ENCODE measurements around the gene ZNF462. TPM values are rescaled to one million over a fixed set of nuclear protein-coding genes. Genes with fewer than 3 reads are reported as not detected.
A peak's percentile ranks its signal among the peaks of the same experiment; 100 is the strongest.

ZNF462 gene
- total and polyA plus RNA-seq, 2 of the 4 experiments (the other 2 are of a cell fraction): 6.1 to 18.8 TPM

- no peak for TF ChIP-seq USF2 (IDR thresholded peaks at IDR 0.05; ENCODE audit: low read depth, low read length)
These were observed 15.3 kb downstream of the ZNF462 start (continued) for GRCh38 chr9:106878081-106878837.

DNA sequence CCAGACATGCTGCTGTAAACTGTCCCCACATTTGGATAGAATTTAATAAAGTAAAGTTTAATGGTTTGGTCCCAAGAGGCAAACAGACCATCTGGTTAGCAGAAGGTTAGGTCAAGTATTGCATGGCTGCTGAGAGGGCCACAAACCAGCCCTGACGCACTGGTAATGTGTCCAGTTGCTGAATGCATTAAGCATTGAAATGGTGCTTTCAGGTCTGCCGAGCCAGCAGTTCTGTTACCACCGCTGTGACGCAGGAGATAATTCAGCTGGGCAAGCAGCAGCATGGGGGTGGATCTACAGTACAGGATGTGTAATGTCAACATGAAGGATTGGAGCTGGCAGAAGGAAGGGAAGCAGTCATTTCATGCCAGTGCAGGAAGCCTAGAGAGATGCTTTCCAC is 16.0 kb downstream of the ZNF462 start:
- POLR2A ChIA-PET (ENCODE audit: unreplicated experiment): interaction anchor here (0.6 to 0.7 kb wide), 2 partner anchors 14 to 29 kb away, joined by 6 to 24 read pairs; no protein-coding TSS in a partner anchor
- Histone ChIP-seq H4K20me1 (ENCODE audit: insufficient read depth, low read length) (peaks cover 5% of the 10 kb centered on the region), H2AK9ac (replicated peaks; ENCODE audit: low read depth, low read length, poor library complexity) (no peak overlapping the region), H3K4me2 (ENCODE audit: low read depth, low read length) (no peak overlapping the region), H3K23ac (ENCODE audit: low read depth, low read length) (no peak overlapping the region), H3K18ac (ENCODE audit: low read depth, low read length) (no peak overlapping the region), H2AFZ (replicated peaks; ENCODE audit: low read length, poor library complexity) (peak overlapping the region; percentile 36), H3K9me3 (ENCODE audit: control insufficient read depth, insufficient read depth, low read length) (no peaks in the 10 kb centered on the region), H4K5ac (ENCODE audit: low read depth, low read length) (no peak overlapping the region), H4K91ac (ENCODE audit: insufficient read depth, low read depth, low read length) (no peak overlapping the region), H3K9me1 (ENCODE audit: insufficient read depth, low read length) (peaks cover 12% of the 10 kb centered on the region), H3K27me3 (ENCODE audit: control insufficient read depth, insufficient read depth, low read length) (no peaks in the 10 kb centered on the region), H3K79me1 (ENCODE audit: low read depth in 1 of 2, low read length in 2 of 2) (peaks cover 37 to 64% of the 10 kb centered on the region in 2 experiments), H2BK120ac (ENCODE audit: low read depth, low read length) (no peak overlapping the region), H4K8ac (ENCODE audit: low read depth in 2 of 2, low read length in 2 of 2) (peak overlapping the region in 1 of 2 experiments; percentile 1; a peak in 1 of 4 replicates), H3K4ac (ENCODE audit: low read depth, low read length) (peak overlapping the region; percentile 21; the same call in 1 of the 2 replicates), H3K14ac (replicated peaks; ENCODE audit: low read depth, low read length) (0 out of 2 replicates have a peak overlapping the region, but pooled peaks have one; percentile 5), H3K4me3 (ENCODE audit: insufficient read depth, low read depth, low read length) (no peak overlapping the region), H2BK20ac (ENCODE audit: low read depth, low read length) (no peak overlapping the region), H2BK5ac (ENCODE audit: low read depth, low read length, poor library complexity, severe bottlenecking) (peak overlapping the region; percentile 10), H2BK15ac (ENCODE audit: low read depth, low read length) (no peak overlapping the region), H3K27ac (ENCODE audit: insufficient read depth, low read length) (peak overlapping the region; percentile 13; the same call in 1 of the 2 replicates), H3K56ac (ENCODE audit: extremely low read depth, insufficient read depth, low read length) (no peak overlapping the region), H2AK5ac (ENCODE audit: low read depth, low read length) (no peak overlapping the region), H3K36me3 (ENCODE audit: control insufficient read depth, insufficient read depth, low read length) (no peaks in the 10 kb centered on the region), H3K9ac (ENCODE audit: low read depth, low read length) (no peak overlapping the region), H3K4me1 (ENCODE audit: control insufficient read depth, insufficient read depth, low read length) (peaks cover 26% of the 10 kb centered on the region)
- dilution Hi-C loops (cut with HindIII; ENCODE audit: low sequenced_read_pairs, unreplicated experiment): no loop called here
- no TSS peak for BruUV-seq (replicated peaks)
- ATAC-seq (ENCODE audit: low read depth): peak; percentile 86
- in situ Hi-C loops (cut with MboI; ENCODE audit: low sequenced_read_pairs): loop anchor here (25.0 kb wide), 2 partner anchors 408 to 858 kb away; partner anchors contain the start of gene RAD23B
- DNase-seq: peak; percentile 99
- CTCF ChIA-PET: interaction anchor here (0.6 kb wide), 1 partner anchor 1916 kb away, joined by 3 read pairs; no protein-coding TSS in a partner anchor
- WGBS, 2 experiments (ENCODE audit: extremely low coverage in 2 of 2, insufficient read length in 1 of 2): 0% methylated on average over 2 of the region's 4 CpGs; no CpG with 5 or more reads in 1 of the 2 experiments
- intact Hi-C loops (cut with micrococcal nuclease): loop anchor here (2.0 kb wide), 1 partner anchor 14 kb away; no protein-coding TSS in a partner anchor
- TF ChIP-seq USF2 (IDR thresholded peaks at IDR 0.05; ENCODE audit: low read depth, low read length) (no peak), MAFK (IDR thresholded peaks at IDR 0.05; ENCODE audit: low read depth, low read length) (peak; percentile 94), BHLHE40 (IDR thresholded peaks at IDR 0.05; ENCODE audit: low read depth, low read length) (peak; percentile 32; the same call in 1 of the 2 replicates), SMC3 (IDR thresholded peaks at IDR 0.05; ENCODE audit: low read depth, low read length) (no peak), CEBPB (IDR thresholded peaks at IDR 0.05; ENCODE audit: low read depth, low read length) (peak; percentile 62; the same call in 1 of the 2 replicates), NFE2L2 (IDR thresholded peaks at IDR 0.05; ENCODE audit: low read depth, low read length) (peak; percentile 18; the same call in 1 of the 2 replicates), RCOR1 (IDR thresholded peaks at IDR 0.05; ENCODE audit: insufficient replicate concordance, low read length) (peak; percentile 58), RFX5 (IDR thresholded peaks at IDR 0.05; ENCODE audit: low read depth, low read length) (0 out of 2 replicates have a peak, but pooled peaks have one; percentile 11), MXI1 (IDR thresholded peaks at IDR 0.05; ENCODE audit: borderline replicate concordance, low read depth, low read length) (peak; percentile 40; the same call in 1 of the 2 replicates)
- TF ChIP-seq, protein P1, sequence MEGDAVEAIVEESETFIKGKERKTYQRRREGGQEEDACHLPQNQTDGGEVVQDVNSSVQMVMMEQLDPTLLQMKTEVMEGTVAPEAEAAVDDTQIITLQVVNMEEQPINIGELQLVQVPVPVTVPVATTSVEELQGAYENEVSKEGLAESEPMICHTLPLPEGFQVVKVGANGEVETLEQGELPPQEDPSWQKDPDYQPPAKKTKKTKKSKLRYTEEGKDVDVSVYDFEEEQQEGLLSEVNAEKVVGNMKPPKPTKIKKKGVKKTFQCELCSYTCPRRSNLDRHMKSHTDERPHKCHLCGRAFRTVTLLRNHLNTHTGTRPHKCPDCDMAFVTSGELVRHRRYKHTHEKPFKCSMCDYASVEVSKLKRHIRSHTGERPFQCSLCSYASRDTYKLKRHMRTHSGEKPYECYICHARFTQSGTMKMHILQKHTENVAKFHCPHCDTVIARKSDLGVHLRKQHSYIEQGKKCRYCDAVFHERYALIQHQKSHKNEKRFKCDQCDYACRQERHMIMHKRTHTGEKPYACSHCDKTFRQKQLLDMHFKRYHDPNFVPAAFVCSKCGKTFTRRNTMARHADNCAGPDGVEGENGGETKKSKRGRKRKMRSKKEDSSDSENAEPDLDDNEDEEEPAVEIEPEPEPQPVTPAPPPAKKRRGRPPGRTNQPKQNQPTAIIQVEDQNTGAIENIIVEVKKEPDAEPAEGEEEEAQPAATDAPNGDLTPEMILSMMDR (conservative IDR thresholded peaks at IDR 0.05; ENCODE audit: low read depth, low read length): no peak
